ENCODE measurements around the gene MFSD11.
A peak's percentile ranks its signal among the peaks of the same experiment; 100 is the strongest.
"Not testable (repeated sequence)": the region's sequence is repeated elsewhere in the genome, so short reads cannot be mapped to it uniquely, and the experiment has no call there.

The MFSD11 gene

GRCh38 chr17:76752006-76752405 lies 14.1 kb downstream of the MFSD11 start:
- DNase-seq: no peak

DNA sequence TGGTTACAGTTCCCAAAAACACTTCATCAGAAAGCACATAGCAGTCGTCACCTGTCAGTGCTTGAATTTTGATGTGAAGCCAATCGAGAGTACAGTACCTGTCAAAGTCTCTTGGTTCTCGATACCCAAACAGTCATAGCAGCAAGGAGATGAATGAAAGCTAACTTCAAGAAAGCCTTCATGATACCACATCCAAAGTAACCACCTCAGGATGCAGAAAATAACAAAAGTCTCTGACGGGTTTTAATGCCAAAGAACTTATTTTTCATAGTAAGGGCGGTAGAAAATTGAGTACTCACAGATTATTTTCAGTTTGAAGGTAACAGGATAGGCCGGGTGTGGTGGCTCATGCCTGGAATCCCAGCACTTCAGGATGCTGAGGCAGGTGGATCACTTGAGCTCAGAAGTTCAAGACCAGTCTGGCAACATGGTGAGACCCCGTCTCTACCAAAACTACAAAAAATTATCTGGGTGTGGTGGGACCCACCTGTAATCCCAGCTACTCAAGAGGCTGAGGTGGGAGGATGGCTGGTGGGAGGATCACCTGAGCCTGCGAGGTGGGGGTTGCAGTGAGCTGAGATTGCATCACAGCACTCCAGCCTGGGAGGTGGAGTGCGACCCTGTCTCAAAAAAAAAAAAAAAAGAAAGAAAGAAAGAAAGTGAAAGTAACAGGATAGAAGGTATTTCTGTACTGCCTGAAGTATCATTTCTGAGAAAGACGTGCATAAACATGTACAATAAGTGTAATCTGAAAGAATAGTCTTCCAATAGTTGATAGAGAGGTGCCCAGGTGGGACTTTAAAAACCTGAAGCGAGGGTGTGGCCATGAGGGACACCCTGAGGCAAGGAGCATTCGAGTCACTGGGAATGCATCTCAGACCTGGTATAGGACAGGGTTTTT lies 15.4 kb downstream of the MFSD11 start:
- DNase-seq: no peak

DNA sequence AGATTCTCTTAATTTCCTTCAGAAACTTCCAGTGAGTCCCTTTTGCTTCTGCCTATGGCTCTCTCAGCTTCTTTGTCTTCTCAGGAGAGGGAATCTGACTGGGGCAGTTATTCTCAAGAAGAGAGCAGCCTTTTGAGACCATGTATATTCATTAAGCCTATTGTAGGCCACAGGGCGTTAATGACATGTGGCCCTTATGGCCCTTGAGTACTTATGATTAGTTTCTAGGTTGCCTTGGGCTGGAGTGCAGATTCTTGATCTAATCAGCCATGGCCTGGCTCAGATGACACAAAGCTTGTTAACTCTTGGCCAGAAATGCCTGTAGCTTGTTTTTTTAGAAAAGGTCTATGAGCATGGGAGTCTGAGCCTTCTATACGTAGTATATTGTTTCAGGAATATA lies 17.4 kb downstream of the MFSD11 start:
- no peak for DNase-seq

GRCh38 chr17:76757256-76757655 lies 19.3 kb downstream of the MFSD11 start:
- no peak for DNase-seq

GRCh38 chr17:76758570-76758969 lies 20.7 kb downstream of the MFSD11 start:
- no peak for DNase-seq

DNA sequence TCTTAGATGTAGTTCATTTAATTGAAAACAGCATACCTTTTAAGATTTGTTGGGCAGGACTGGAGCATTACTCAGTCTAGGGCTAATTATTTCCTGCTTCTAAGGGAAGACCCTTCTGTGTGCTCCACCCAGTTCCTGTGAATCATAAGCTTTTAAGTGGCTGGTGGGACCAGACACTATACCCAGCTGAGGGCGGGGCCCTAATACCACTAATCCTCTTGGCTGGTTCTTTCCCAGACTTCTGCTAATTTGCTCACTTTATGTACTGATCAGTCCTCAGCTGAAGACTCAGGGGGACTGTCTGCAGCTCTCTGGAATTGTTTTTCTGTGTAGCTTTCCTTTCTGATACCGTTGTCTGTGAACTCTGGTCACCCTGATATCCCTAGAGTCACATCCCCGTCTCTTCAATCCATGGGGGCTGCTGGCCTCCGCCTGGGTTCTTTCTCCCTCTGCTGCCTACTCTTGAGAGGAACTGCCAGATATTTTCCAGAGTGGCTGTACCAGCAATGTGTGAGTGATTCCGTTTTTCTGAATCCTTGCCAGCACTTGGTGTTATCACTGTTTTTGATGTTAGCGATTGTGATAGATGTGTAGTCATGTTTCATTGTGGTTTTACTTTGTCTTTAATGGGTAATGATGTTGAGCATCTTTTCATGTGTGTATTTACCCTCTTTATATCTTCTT lies 35.1 kb downstream of the MFSD11 start:
- peak; percentile 71 for DNase-seq

- no peak for DNase-seq
Measured at GRCh38 chr17:76775021-76775600, 37.2 kb downstream of the MFSD11 start.

DNA sequence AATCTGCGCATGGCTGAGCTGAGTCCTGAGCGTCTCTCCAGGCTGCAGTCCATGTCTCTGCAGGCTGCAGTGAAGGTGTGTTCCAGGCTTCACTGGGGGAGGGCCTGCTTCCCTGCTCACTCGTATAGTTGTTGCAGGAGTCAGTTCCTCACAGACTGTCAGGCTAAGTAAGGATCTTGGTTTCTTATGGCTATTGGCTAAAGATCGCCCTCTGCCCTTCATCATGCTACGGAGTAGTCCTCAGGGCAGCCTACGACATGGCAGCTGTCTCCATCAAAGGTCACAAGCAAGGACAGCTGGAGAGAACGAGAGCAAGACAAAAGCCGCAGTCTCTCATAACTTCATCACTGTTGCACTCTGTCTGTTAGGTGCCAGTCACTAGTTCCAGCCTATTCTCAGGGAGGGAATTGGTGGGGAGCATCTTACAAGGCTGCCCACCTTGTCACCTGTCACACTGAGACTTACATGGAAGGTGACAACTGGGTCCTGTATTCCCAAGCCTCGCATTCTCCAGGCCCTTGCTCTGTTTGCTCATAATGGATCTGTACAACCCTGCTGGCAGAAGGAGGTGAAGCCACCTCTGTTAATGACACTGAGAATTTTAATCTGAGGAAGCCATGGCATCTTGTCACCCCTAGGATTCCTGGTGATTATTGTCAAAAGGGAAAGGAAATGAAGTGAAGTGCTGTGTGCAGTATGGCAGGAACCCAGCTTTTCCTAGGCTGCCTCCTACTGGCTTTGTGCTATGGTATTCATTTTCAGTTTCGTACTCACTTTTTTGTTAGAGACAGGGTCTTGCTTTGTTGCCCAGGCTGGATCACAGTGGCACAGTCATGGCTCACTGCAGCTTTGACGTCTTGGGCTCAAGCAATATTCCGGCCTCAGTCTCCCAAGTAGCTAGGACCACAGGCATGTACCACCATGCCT lies 43.4 kb downstream of the MFSD11 start:
- peak in 1 of 2 experiments; percentile 23 for DNase-seq

DNA sequence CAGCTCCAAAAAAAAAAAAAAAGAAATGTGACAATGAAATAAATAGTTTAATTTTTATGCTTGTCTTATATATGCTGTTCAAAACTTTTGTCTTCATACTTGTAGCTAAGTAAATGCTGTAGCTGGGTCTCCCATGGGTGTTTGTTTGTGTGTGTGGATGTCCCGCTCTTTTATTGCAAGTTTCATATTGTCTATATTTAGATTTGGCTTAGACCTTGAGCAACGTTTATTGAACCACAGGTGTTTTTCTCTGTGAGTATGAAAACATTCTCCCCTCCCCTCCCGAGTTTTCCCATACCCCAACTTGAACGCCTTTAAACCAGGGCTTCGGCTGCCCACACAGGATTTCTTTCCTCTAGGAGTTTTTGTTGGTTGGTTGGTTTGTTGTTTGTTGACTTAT lies 45.2 kb downstream of the MFSD11 start:
- DNase-seq: no peak

- no peak for DNase-seq
Measured at GRCh38 chr17:76784926-76785325, 47.0 kb downstream of the MFSD11 start.

GRCh38 chr17:76787866-76788265 lies 49.9 kb downstream of the MFSD11 start:
- not testable (repeated sequence) for DNase-seq

DNA sequence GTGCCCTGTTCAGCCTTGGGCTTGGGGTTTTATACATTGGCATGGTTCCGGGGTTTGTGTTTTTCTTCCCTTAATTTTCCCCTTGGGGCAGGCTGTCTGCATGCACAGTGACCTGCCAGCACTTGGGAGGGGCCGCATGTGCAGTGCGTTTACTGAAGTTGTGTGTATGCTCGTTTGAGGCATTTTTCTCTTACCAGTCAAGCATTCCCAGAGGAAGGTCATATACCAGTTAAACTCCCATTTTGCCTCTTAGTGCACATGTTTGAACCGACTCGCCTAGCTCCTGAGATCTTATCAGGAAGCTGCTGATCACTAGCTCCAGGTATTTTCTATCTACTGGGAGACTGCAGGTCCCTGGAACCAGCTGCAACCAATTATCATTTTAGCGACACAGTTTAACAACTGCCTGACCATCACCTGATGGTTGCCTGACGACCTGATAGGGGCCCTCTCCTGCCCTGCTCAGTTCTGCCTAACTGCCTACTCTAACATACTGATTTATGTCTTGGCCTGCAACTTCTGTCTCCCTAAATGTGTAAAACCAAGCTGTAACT lies 51.4 kb downstream of the MFSD11 start:
- no peak for DNase-seq

DNA sequence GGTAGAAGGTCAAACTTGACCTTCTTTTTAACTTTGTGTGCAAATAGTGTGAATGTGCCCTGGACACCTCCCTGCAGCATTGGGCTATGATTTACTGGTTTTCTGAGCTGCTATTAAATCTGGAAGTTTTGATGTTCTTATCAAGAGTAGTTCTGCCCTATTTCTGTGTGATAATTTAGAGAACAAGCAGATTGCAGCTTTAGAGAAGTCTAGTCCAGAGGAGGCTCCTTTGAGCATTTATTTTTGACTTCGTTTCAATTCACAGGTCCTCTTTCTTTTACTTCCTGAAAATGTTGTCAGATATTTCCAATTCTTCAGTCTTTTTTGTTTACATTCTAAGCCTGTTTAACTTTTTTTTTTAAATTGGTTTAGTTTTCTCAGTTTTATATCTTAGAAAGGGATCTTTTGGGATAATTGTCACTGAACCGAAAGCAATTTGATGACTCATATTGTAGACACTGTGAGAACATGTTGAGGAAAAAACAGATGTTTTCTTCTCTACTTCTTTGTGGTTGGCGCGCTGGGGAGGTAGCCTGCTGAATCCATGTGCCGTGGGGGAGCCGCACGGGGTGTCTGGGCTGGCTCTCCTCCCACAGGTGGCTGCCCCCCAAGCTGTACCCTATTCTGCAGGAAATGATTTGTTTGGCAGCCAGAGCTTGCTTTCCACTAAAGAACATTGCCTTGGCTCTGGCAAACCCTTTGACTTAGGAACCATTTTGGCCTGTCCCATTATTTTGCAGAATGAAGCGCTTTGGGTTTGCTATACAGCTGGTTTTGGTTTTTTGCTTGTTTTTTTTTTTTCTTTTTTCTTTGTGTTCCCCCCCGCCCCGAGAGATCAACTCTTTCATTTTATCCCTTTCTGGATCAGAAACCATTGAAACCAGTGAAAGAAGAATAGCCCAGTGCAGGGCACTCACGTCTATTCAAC lies 53.4 kb downstream of the MFSD11 start:
- DNase-seq: peak; percentile 19 to 40

- no peak for DNase-seq
Measured at GRCh38 chr17:76792348-76792747, 54.4 kb downstream of the MFSD11 start.

DNA sequence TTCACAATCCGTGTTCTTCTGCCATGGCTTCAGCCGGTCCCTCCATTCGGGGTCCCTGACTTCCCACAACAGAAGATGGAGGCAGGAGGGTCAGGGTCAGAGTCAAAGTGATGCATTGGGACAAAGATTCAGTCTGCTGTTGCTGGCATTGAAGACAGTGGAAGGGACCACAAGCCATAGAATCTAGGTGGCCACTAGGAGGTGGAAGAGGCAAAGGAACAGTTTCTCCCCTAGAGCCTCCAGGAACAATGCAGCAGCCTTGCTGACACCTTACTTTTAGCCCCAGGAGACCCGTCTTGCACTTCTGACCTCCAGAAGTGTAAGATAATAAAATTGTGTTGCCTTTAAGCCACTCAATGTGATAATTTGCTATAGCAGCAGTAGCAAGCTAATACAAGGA lies 55.9 kb downstream of the MFSD11 start:
- peak; percentile 64 to 86 for DNase-seq

GRCh38 chr17:76796081-76796480 lies 58.2 kb downstream of the MFSD11 start:
- DNase-seq: no peak

- no peak for DNase-seq
Measured at GRCh38 chr17:76797241-76797840, 59.4 kb downstream of the MFSD11 start.

DNA sequence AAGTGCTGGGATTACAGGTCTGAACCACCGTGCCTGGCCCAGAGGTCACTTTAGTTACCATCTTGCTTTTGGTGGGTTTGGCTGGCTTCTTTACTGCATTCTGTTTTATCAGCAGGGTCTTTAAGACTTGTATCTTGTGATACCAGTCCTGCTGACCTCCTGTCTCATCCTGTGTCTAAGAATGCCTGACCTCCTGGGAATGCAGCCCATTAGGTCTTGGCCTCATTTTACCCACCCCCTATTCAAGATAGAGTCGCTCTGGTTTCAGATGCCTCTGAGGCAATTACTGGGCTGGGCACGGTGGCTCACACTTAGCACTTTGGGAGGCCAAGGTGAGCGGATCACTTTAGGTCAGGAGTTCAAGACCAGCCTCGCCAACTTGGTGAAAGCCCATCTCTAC lies 63.8 kb downstream of the MFSD11 start:
- no peak for DNase-seq

- DNase-seq: no peak
Measured at GRCh38 chr17:76805319-76805718, 67.4 kb downstream of the MFSD11 start.

DNA sequence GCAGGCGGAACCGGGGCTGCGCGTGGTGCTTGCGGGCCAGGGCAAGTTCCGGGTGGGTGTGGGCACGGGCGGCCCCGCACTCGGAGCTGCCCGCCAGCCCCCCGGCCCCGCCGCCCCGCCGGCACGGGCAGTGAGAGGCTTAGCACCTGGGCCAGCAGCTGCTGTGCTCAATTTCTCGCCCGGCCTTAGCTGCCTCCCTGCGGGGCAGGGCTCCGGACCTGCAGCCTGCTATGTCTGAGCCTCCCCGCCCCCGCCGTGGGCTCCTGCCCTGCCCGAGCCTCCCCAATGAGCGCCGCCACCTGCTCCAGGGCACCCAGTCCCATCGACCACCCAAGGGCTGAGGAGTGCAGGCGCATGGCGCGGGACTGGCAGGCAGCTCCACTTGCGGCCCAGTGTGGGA lies 68.2 kb downstream of the MFSD11 start:
- DNase-seq: not testable (repeated sequence)

- not testable (repeated sequence) for DNase-seq
Measured at GRCh38 chr17:76806767-76807166, 68.8 kb downstream of the MFSD11 start.
